Endothelial cell of umbilical vein (primary cell): ENCODE results near the gene MCL1. TPM values are rescaled to one million over a fixed set of nuclear protein-coding genes. Genes with fewer than 3 reads are reported as not detected.

Source experiments
- BruUV-seq: library from RNA; stranded (reverse); fragments of 400-500 nt; replicated peaks from 2 replicates; lab custom pipeline; 2021; lab: Mats Ljungman, UMichigan
- CTCF ChIA-PET: fragments of 300-600, 350-600 bp; sonication (Branson Sonifier 250); formaldehyde crosslinking; loops from one replicate; lab custom pipeline; 2021; ENCODE audit warnings: antibody characterized with exemption, inconsistent platforms; lab: Charles Lee
- POLR2A ChIA-PET: fragments of 300-600, 350-600 bp; sonication (Branson Sonifier 250); formaldehyde crosslinking; loops from one replicate; lab custom pipeline; 2021; ENCODE audit warnings: antibody characterized with exemption, inconsistent platforms; lab: Charles Lee
- DNase-seq: peaks from one replicate; pipeline ENCODE4 v3.0.0-alpha.2; 2011; ENCODE audit warnings: low read depth, low spot score
- FAIRE-seq: peaks from 2 replicates; lab custom pipeline; 2011; peaks lifted over from hg19 to GRCh38; lab: Jason Lieb, UNC
- H2AFZ ChIP-seq: 2 replicates; pipeline ENCODE4 v1.6.0; 2012; ENCODE audit warnings: low read depth, low read length, control low read depth, inconsistent platforms
- H3K27ac ChIP-seq: 2 replicates; pipeline ENCODE4 v1.5.1; 2011; ENCODE audit warnings: low read depth, mild to moderate bottlenecking, control low read depth, low read length, moderate library complexity; ENCODE audit not compliant: insufficient read depth
- H3K27me3 ChIP-seq, 2 experiments: 2 replicates each; pipeline versions ENCODE4 v1.6.0 to v1.6.1; 2011; ENCODE audit warnings: low read length in 2 of 2, mixed read lengths in 1 of 2; ENCODE audit not compliant: control insufficient read depth in 2 of 2, insufficient read depth in 2 of 2
- H3K36me3 ChIP-seq, 2 experiments: 2 replicates in 1 of 2; 3 replicates in 1 of 2; pipeline ENCODE4 v1.5.1; 2011; ENCODE audit warnings: low read length in 2 of 2, mild to moderate bottlenecking in 1 of 2, moderate library complexity in 1 of 2; ENCODE audit not compliant: control insufficient read depth in 2 of 2, insufficient read depth in 2 of 2; ENCODE audit errors: extremely low read depth in 1 of 2
- H3K4me1 ChIP-seq: 3 replicates; pipeline ENCODE4 v1.5.1; 2011; ENCODE audit warnings: mild to moderate bottlenecking, low read length; ENCODE audit not compliant: control insufficient read depth, insufficient read depth; ENCODE audit errors: extremely low read depth
- H3K4me2 ChIP-seq: 2 replicates; pipeline ENCODE4 v1.6.1; 2011; ENCODE audit warnings: low read length, control low read depth, mixed read lengths; ENCODE audit not compliant: insufficient read depth
- H3K4me3 ChIP-seq, 3 experiments: fragments of 200-600 bp in 1 of 3; sonication (generic), shearing (Covaris generic) in 1 of 3; replicated peaks in 1 of 3; 2 replicates each; pipeline ENCODE4 v1.5.1; 2011 to 2016; ENCODE audit warnings: control low read depth in 3 of 3, low read length in 3 of 3, mild to moderate bottlenecking in 2 of 3, inconsistent platforms in 1 of 3, low read depth in 1 of 3, moderate library complexity in 1 of 3; ENCODE audit not compliant: insufficient read depth in 1 of 3
- H3K79me2 ChIP-seq: 2 replicates; pipeline ENCODE4 v1.6.0; 2012; ENCODE audit warnings: low read length, inconsistent platforms; ENCODE audit not compliant: control insufficient read depth, insufficient read depth
- H3K9ac ChIP-seq: replicated peaks from 2 replicates; pipeline ENCODE3; 2011; ENCODE audit warnings: low read length, control low read depth; ENCODE audit not compliant: insufficient read depth; ENCODE audit errors: extremely low read depth
- H3K9me1 ChIP-seq: replicated peaks from 3 replicates; pipeline ENCODE4 v1.6.0; 2011; ENCODE audit warnings: mild to moderate bottlenecking, low read length; ENCODE audit not compliant: control insufficient read depth, insufficient read depth; ENCODE audit errors: extremely low read depth
- H3K9me3 ChIP-seq: replicated peaks from 2 replicates; pipeline ENCODE4 v1.5.1; 2012; ENCODE audit warnings: low read length, inconsistent platforms; ENCODE audit not compliant: control insufficient read depth, insufficient read depth
- H4K20me1 ChIP-seq: replicated peaks from 2 replicates; pipeline ENCODE3; 2011; ENCODE audit warnings: mild to moderate bottlenecking, low read length; ENCODE audit not compliant: control insufficient read depth, insufficient read depth; ENCODE audit errors: extremely low read depth
- CTCF ChIP-seq, 2 donors: IDR thresholded peaks; 1 replicate in 1 of 2; 2 replicates in 1 of 2; pipeline ENCODE4 v1.5.1; 2011; ENCODE audit warnings: low read length in 2 of 2, mild to moderate bottlenecking in 2 of 2, moderate library complexity in 2 of 2, control low read depth in 1 of 2, inconsistent platforms in 1 of 2, low read depth in 1 of 2; ENCODE audit not compliant: insufficient read depth in 1 of 2; ENCODE audit errors: extremely low read depth in 1 of 2
- EZH2 ChIP-seq: IDR thresholded peaks from 2 replicates; pipeline ENCODE4 v1.6.1; 2012; ENCODE audit warnings: borderline replicate concordance, low read depth, mild to moderate bottlenecking, moderate library complexity, low read length, inconsistent platforms; ENCODE audit not compliant: severe bottlenecking
- GATA2 ChIP-seq: IDR thresholded peaks from 2 replicates; pipeline ENCODE4 v1.7.0; 2011; ENCODE audit warnings: low read depth, mild to moderate bottlenecking, moderate library complexity, mixed read lengths, low read length; ENCODE audit not compliant: insufficient read length, insufficient read depth
- MYC ChIP-seq: IDR thresholded peaks from one replicate; pipeline ENCODE4 v1.6.1; 2011; ENCODE audit warnings: mild to moderate bottlenecking, low read depth, low read length
- dilution Hi-C: fragments of 300-500 bp; cut with MboI; formaldehyde crosslinking; loops from one replicate; pipeline ENCODE4 v1.15.0; 2019; ENCODE audit warnings: low sequenced_read_pairs; ENCODE audit not compliant: extremely low pct_ligation_motif_present
- intact Hi-C: fragments of 100-400 bp; cut with micrococcal nuclease; formaldehyde crosslinking; loops from one replicate; pipeline ENCODE4 v1.10.0; 2022
- polyA plus RNA-seq, 4 experiments: library from polyadenylated mRNA; depleted of rRNA in 3 of 4; stranded (reverse) in 3 of 4; unstranded in 1 of 4; fragments of >200 nt; gene quantifications; 2 replicates each; pipeline versions ENCODE4 v1.2.1 to v1.2.3, GENCODE V29; 2011 to 2012; ENCODE audit warnings: missing spikeins in 1 of 4
- total RNA-seq: library from RNA; stranded (reverse); gene quantifications from 2 replicates; pipeline ENCODE4 v1.2.3, GENCODE V29; 2021

The MCL1 gene
- total and polyA plus RNA-seq, 2 donors (not counting 3 experiments of a cell fraction or from before 2014, with no cell fraction given) = 87.3 to 186 TPM

GRCh38 chr1:150621497-150622302, 42.3 kb upstream of the MCL1 start:
- no peak overlapping the region for H2AFZ ChIP-seq
- no peaks in the 10 kb centered on the region for H4K20me1 ChIP-seq
- DNase-seq = peak; percentile 73
- no peaks in the 10 kb centered on the region for H3K9me1 ChIP-seq
- H3K9me3 ChIP-seq = no peaks in the 10 kb centered on the region
- H3K4me3 ChIP-seq = no peak overlapping the region
- H3K4me2 ChIP-seq = no peak overlapping the region
- intact Hi-C loops (loop anchor here (1.0 to 10.0 kb wide), 8 partner anchors 8 to 301 kb away; partner anchors contain the start of genes ENSA, MCL1 and RPRD2), dilution Hi-C loops (no loop called here)
- peaks cover 30% of the 10 kb centered on the region for H3K4me1 ChIP-seq
- ChIA-PET POLR2A (interaction anchor here (0.6 to 4.8 kb wide), 3 partner anchors 43 to 52 kb away, joined by 3 to 43 read pairs (median 4); partner anchors contain the start of gene MCL1), CTCF (interaction anchor here (0.6 to 13.1 kb wide), 17 partner anchors 8 to 191 kb away, joined by 3 to 288 read pairs (median 5); partner anchors contain the start of genes ADAMTSL4, ENSA, GOLPH3L and MCL1)
- H3K27ac ChIP-seq = peak overlapping the region; percentile 27
- no TSS peak for BruUV-seq
- no peak for TF ChIP-seq EZH2
- TF ChIP-seq CTCF (IDR thresholded peaks at IDR 0.05; ENCODE audit: extremely low read depth in 1 of 2, insufficient read depth in 1 of 2, low read depth in 1 of 2, low read length in 2 of 2) = peak; percentile 65 to 66
- TF ChIP-seq MYC = no peak
- no peak for TF ChIP-seq GATA2
- peak; percentile 55 for FAIRE-seq
- H3K79me2 ChIP-seq = peaks cover 6% of the 10 kb centered on the region
- H3K9ac ChIP-seq = peak overlapping the region; percentile 7
- H3K27me3 ChIP-seq = no peaks in the 10 kb centered on the region
- H3K36me3 ChIP-seq = peaks cover 7 to 16% of the 10 kb centered on the region in 2 experiments
